HepG2 (cell line): Measurements from ENCODE around the gene PBLD. TPM values are rescaled to one million over a fixed set of nuclear protein-coding genes. Genes with fewer than 3 reads are reported as not detected.

Experiments used
- ARID4A ChIP-seq: sonication (generic); formaldehyde crosslinking; IDR thresholded peaks from 2 replicates; pipeline ENCODE4 v1.5.0; 2020; ENCODE audit warnings: mild to moderate bottlenecking, missing genetic modification reagents, borderline replicate concordance
- EHMT2 ChIP-seq: fragments of 200-600 bp; sonication (generic); IDR thresholded peaks from 2 replicates; pipeline ENCODE4 v1.7.0; 2017; ENCODE audit warnings: antibody characterized with exemption, low read depth, low read length, borderline replicate concordance
- FOXA3 ChIP-seq: IDR thresholded peaks from 2 replicates; pipeline ENCODE4 v1.6.1; 2016; ENCODE audit warnings: missing genetic modification reagents, missing compliant biosample characterization
- HMGXB4 ChIP-seq, 2 experiments: sonication (generic) in 1 of 2; formaldehyde crosslinking in 1 of 2; IDR thresholded peaks; 2 replicates each; pipeline versions ENCODE4 v1.4.0 to v1.6.1; 2018 to 2020; ENCODE audit warnings: missing genetic modification reagents in 2 of 2, borderline replicate concordance in 1 of 2, low read depth in 1 of 2, mild to moderate bottlenecking in 1 of 2, missing biosample characterization in 1 of 2
- HOXA9 ChIP-seq: sonication (generic); formaldehyde crosslinking; IDR thresholded peaks from 2 replicates; pipeline ENCODE4 v1.8.1; 2022; ENCODE audit warnings: missing genetic modification reagents, mild to moderate bottlenecking, moderate library complexity, borderline replicate concordance
- ZBTB14 ChIP-seq: sonication (generic); formaldehyde crosslinking; IDR thresholded peaks from 2 replicates; pipeline ENCODE4 v1.4.0; 2020; ENCODE audit warnings: missing genetic modification reagents
- ZNF24 ChIP-seq: fragments of 450-650 bp; IDR thresholded peaks from 2 replicates; pipeline ENCODE4 v1.6.1; 2017; ENCODE audit warnings: antibody characterized with exemption, mild to moderate bottlenecking
- ZNF251 ChIP-seq: sonication (generic); formaldehyde crosslinking; IDR thresholded peaks from 2 replicates; pipeline ENCODE4 v1.9.0; 2021; ENCODE audit warnings: mild to moderate bottlenecking, missing genetic modification reagents
- ZNF274 ChIP-seq: sonication (generic); formaldehyde crosslinking; IDR thresholded peaks from 2 replicates; pipeline ENCODE4 v1.5.1; 2020; ENCODE audit warnings: mild to moderate bottlenecking, missing genetic modification reagents
- ZNF34 ChIP-seq: sonication (generic); formaldehyde crosslinking; IDR thresholded peaks from 2 replicates; pipeline ENCODE4 v1.4.0; 2020; ENCODE audit warnings: mild to moderate bottlenecking, missing genetic modification reagents, borderline replicate concordance
- ZNF362 ChIP-seq: sonication (generic); formaldehyde crosslinking; IDR thresholded peaks from 2 replicates; pipeline ENCODE4 v1.4.0; 2020; ENCODE audit warnings: missing genetic modification reagents, mild to moderate bottlenecking, borderline replicate concordance
- ZNF652 ChIP-seq: IDR thresholded peaks from 2 replicates; pipeline ENCODE4 v1.6.1; 2016; ENCODE audit warnings: low read depth, borderline replicate concordance
- ZNF704 ChIP-seq: sonication (generic); formaldehyde crosslinking; IDR thresholded peaks from 2 replicates; pipeline ENCODE4 v1.8.1; 2023; ENCODE audit warnings: mild to moderate bottlenecking, inconsistent platforms, moderate library complexity, missing genetic modification reagents, borderline replicate concordance
- ZNF770 ChIP-seq: sonication (generic); formaldehyde crosslinking; IDR thresholded peaks from 2 replicates; pipeline ENCODE4 v1.5.0; 2020; ENCODE audit warnings: mild to moderate bottlenecking, missing genetic modification reagents
- ZNF841 ChIP-seq: sonication (generic); formaldehyde crosslinking; IDR thresholded peaks from 2 replicates; pipeline ENCODE4 v1.8.1; 2023; ENCODE audit warnings: missing genetic modification reagents, borderline replicate concordance
- polyA plus RNA-seq, 8 experiments: library from polyadenylated mRNA; depleted of rRNA in 3 of 8; stranded (reverse) in 7 of 8; unstranded in 1 of 8; fragments of >200 nt; fragmentation: Illumina TruSeq in 4 of 8; extraction: Trizol in 4 of 8; gene quantifications; 2 replicates each; pipeline versions ENCODE4 v1.2.1 to v1.2.3, GENCODE V29; 2011 to 2016; ENCODE audit warnings: low read depth in 4 of 8, missing spikeins in 1 of 8, mixed read lengths in 1 of 8; ENCODE audit not compliant: insufficient read depth in 1 of 8
- total RNA-seq, 5 experiments: library from RNA; depleted of rRNA; stranded (reverse); fragments of >200 nt; fragmentation: Illumina TruSeq; extraction: Trizol; gene quantifications; 2 replicates each; pipeline ENCODE4 v1.2.3, GENCODE V29; 2016; ENCODE audit warnings: low read depth in 1 of 5

PBLD gene
- total and polyA plus RNA-seq, 2 of the 13 experiments (the other 11 are each of a cell fraction or from before 2014, with no cell fraction given): 0.42 to 3.1 TPM

- TF ChIP-seq HMGXB4 (CRISPR knock-in tag; IDR thresholded peaks at IDR 0.05; ENCODE audit: borderline replicate concordance in 1 of 2, low read depth in 1 of 2) (peak; percentile 66 to 84; a peak in 3 of 4 replicates), ZNF274 (CRISPR knock-in tag) (peak; percentile 82; the same call in 1 of the 2 replicates), ZBTB14 (CRISPR knock-in tag) (no peak; the same call in 1 of the 2 replicates), ZNF34 (CRISPR knock-in tag) (no peak), ARID4A (CRISPR knock-in tag) (peak; percentile 75; the same call in 1 of the 2 replicates), ZNF770 (CRISPR knock-in tag) (no peak), ZNF251 (CRISPR knock-in tag) (no peak), ZNF841 (peak; percentile 78; the same call in 1 of the 2 replicates), ZNF704 (CRISPR knock-in tag) (peak; percentile 5; the same call in 1 of the 2 replicates), EHMT2 (peak; percentile 64; the same call in 1 of the 2 replicates), HOXA9 (peak; percentile 83), ZNF24 (no peak), ZNF362 (no peak), ZNF652 (CRISPR knock-in tag) (no peak), FOXA3 (CRISPR knock-in tag) (peak; percentile 80)
Measured at GRCh38 chr10:68331455-68332258, 1.1 kb downstream of the PBLD start, which contains the start of gene HNRNPH3 (continued).
